IMR-90 (cell line): ENCODE measurements around the gene GPC6. TPM values are rescaled to one million over a fixed set of nuclear protein-coding genes. Genes with fewer than 3 reads are reported as not detected.

Experiments
- ATAC-seq: fragments of 200-7000 bp; cut with Tn5 transposase; 2 replicates; pipeline ENCODE4 v1.9.1; 2020; ENCODE audit warnings: low read depth, mild to moderate bottlenecking, moderate library complexity
- BruUV-seq: library from RNA; stranded (reverse); fragments of 400-500 nt; replicated peaks from 2 replicates; lab custom pipeline; 2021; lab: Mats Ljungman, UMichigan
- CTCF ChIA-PET: fragments of 300-600 bp; formaldehyde crosslinking; extraction: SDS; loops from one replicate; lab custom pipeline; 2021; ENCODE audit warnings: antibody characterized with exemption; lab: Yijun Ruan, JAX
- POLR2A ChIA-PET: fragments of 300-600 bp; sonication (Branson Sonifier 250); formaldehyde crosslinking; loops from one replicate; lab custom pipeline; 2022; ENCODE audit warnings: antibody characterized with exemption; ENCODE audit not compliant: unreplicated experiment; lab: Charles Lee
- DNase-seq: peaks from one replicate; pipeline ENCODE4 v3.0.0; 2013
- H2AFZ ChIP-seq: replicated peaks from 2 replicates; pipeline ENCODE3; 2013; ENCODE audit warnings: low read length, mild to moderate bottlenecking; ENCODE audit not compliant: poor library complexity
- H2AK5ac ChIP-seq: 2 replicates; pipeline ENCODE4 v1.6.1; 2013; ENCODE audit warnings: low read depth, low read length, inconsistent platforms
- H2AK9ac ChIP-seq: replicated peaks from 2 replicates; pipeline ENCODE3; 2013; ENCODE audit warnings: mild to moderate bottlenecking, low read depth, low read length, moderate library complexity; ENCODE audit not compliant: poor library complexity
- H2BK120ac ChIP-seq: 2 replicates; pipeline ENCODE4 v1.6.1; 2013; ENCODE audit warnings: low read depth, low read length, inconsistent platforms
- H2BK15ac ChIP-seq: 3 replicates; pipeline ENCODE4 v1.6.1; 2013; ENCODE audit warnings: low read depth, low read length, inconsistent platforms
- H2BK20ac ChIP-seq: 2 replicates; pipeline ENCODE4 v1.6.1; 2013; ENCODE audit warnings: low read depth, mild to moderate bottlenecking, inconsistent platforms, low read length, moderate library complexity
- H2BK5ac ChIP-seq: 2 replicates; pipeline ENCODE4 v1.6.1; 2013; ENCODE audit warnings: mild to moderate bottlenecking, low read depth, low read length, inconsistent platforms; ENCODE audit not compliant: poor library complexity, severe bottlenecking
- H3K14ac ChIP-seq: replicated peaks from 2 replicates; pipeline ENCODE4 v1.6.1; 2013; ENCODE audit warnings: low read depth, low read length, inconsistent platforms
- H3K18ac ChIP-seq: 2 replicates; pipeline ENCODE4 v1.6.1; 2013; ENCODE audit warnings: low read depth, low read length, control low read depth
- H3K23ac ChIP-seq: 2 replicates; pipeline ENCODE4 v1.6.1; 2013; ENCODE audit warnings: low read depth, low read length, inconsistent platforms
- H3K27ac ChIP-seq: 2 replicates; pipeline ENCODE4 v1.5.1; 2013; ENCODE audit warnings: mild to moderate bottlenecking, control low read depth, low read length; ENCODE audit not compliant: insufficient read depth
- H3K27me3 ChIP-seq: 2 replicates; pipeline ENCODE4 v1.6.1; 2013; ENCODE audit warnings: low read length; ENCODE audit not compliant: control insufficient read depth, insufficient read depth
- H3K36me3 ChIP-seq: 2 replicates; pipeline ENCODE4 v1.6.1; 2013; ENCODE audit warnings: low read length, mixed read lengths; ENCODE audit not compliant: control insufficient read depth, insufficient read depth
- H3K4ac ChIP-seq: 2 replicates; pipeline ENCODE4 v1.6.1; 2013; ENCODE audit warnings: low read depth, low read length, inconsistent platforms
- H3K4me1 ChIP-seq: 2 replicates; pipeline ENCODE4 v1.6.1; 2013; ENCODE audit warnings: low read length, mixed read lengths; ENCODE audit not compliant: control insufficient read depth, insufficient read depth
- H3K4me2 ChIP-seq: 2 replicates; pipeline ENCODE4 v1.6.1; 2013; ENCODE audit warnings: low read depth, mild to moderate bottlenecking, control low read depth, low read length, moderate library complexity
- H3K4me3 ChIP-seq: 2 replicates; pipeline ENCODE4 v1.5.1; 2013; ENCODE audit warnings: low read depth, mild to moderate bottlenecking, control low read depth, low read length, moderate library complexity; ENCODE audit not compliant: insufficient read depth
- H3K56ac ChIP-seq: 2 replicates; pipeline ENCODE4 v1.6.1; 2013; ENCODE audit warnings: low read length, inconsistent platforms; ENCODE audit not compliant: insufficient read depth; ENCODE audit errors: extremely low read depth
- H3K79me1 ChIP-seq, 2 experiments: 2 replicates each; pipeline ENCODE4 v1.6.1; 2013; ENCODE audit warnings: low read length in 2 of 2, inconsistent platforms in 1 of 2, low read depth in 1 of 2
- H3K9ac ChIP-seq: 2 replicates; pipeline ENCODE4 v1.6.1; 2013; ENCODE audit warnings: low read depth, low read length, control low read depth
- H3K9me1 ChIP-seq: 2 replicates; pipeline ENCODE4 v1.6.1; 2013; ENCODE audit warnings: low read length, inconsistent platforms; ENCODE audit not compliant: insufficient read depth
- H3K9me3 ChIP-seq: 2 replicates; pipeline ENCODE4 v1.6.1; 2013; ENCODE audit warnings: low read length; ENCODE audit not compliant: control insufficient read depth, insufficient read depth
- H4K20me1 ChIP-seq: 2 replicates; pipeline ENCODE4 v1.6.1; 2013; ENCODE audit warnings: low read length, inconsistent platforms; ENCODE audit not compliant: insufficient read depth
- H4K5ac ChIP-seq: 2 replicates; pipeline ENCODE4 v1.6.1; 2013; ENCODE audit warnings: mild to moderate bottlenecking, low read depth, low read length, control low read depth
- H4K8ac ChIP-seq, 2 experiments: 2 replicates each; pipeline ENCODE4 v1.6.1; 2013; ENCODE audit warnings: low read depth in 2 of 2, low read length in 2 of 2, control low read depth in 1 of 2, inconsistent platforms in 1 of 2
- H4K91ac ChIP-seq: 2 replicates; pipeline ENCODE4 v1.6.1; 2013; ENCODE audit warnings: low read depth, low read length, inconsistent platforms; ENCODE audit not compliant: insufficient read depth
- BHLHE40 ChIP-seq: fragments of 150-350 bp; IDR thresholded peaks from 2 replicates; pipeline ENCODE4 v1.6.1; 2016; ENCODE audit warnings: mild to moderate bottlenecking, low read depth, low read length
- CEBPB ChIP-seq: IDR thresholded peaks from 2 replicates; pipeline ENCODE4 v1.6.1; 2012; ENCODE audit warnings: low read depth, low read length, improper control_type of control experiment
- CHD1 ChIP-seq: IDR thresholded peaks from 2 replicates; pipeline ENCODE4 v1.6.1; 2012; ENCODE audit warnings: low read depth, low read length, improper control_type of control experiment
- CTCF ChIP-seq: conservative IDR thresholded peaks from 2 replicates; pipeline ENCODE4 v1.5.1; 2012; ENCODE audit warnings: mild to moderate bottlenecking, low read depth, low read length, improper control_type of control experiment
- ELK1 ChIP-seq: fragments of 150-350 bp; IDR thresholded peaks from 2 replicates; pipeline ENCODE4 v1.6.1; 2016; ENCODE audit warnings: low read depth, mild to moderate bottlenecking, low read length, moderate library complexity, borderline replicate concordance
- FOS ChIP-seq: fragments of 150-350 bp; IDR thresholded peaks from 2 replicates; pipeline ENCODE4 v1.6.1; 2016; ENCODE audit warnings: low read depth, low read length
- MAFK ChIP-seq: IDR thresholded peaks from 2 replicates; pipeline ENCODE4 v1.6.1; 2012; ENCODE audit warnings: low read depth, low read length, improper control_type of control experiment
- MAZ ChIP-seq: IDR thresholded peaks from 2 replicates; pipeline ENCODE4 v1.6.1; 2012; ENCODE audit warnings: low read depth, mild to moderate bottlenecking, low read length, improper control_type of control experiment, moderate library complexity, borderline replicate concordance
- MXI1 ChIP-seq: IDR thresholded peaks from 2 replicates; pipeline ENCODE4 v1.6.1; 2012; ENCODE audit warnings: low read depth, mild to moderate bottlenecking, low read length, moderate library complexity, borderline replicate concordance
- NFE2L2 ChIP-seq: fragments of 150-350 bp; IDR thresholded peaks from 2 replicates; pipeline ENCODE4 v1.6.1; 2016; ENCODE audit warnings: low read depth, mild to moderate bottlenecking, low read length
- POLR2A ChIP-seq: IDR thresholded peaks from 2 replicates; pipeline ENCODE4 v1.6.1; 2012; ENCODE audit warnings: mild to moderate bottlenecking, low read depth, low read length
- RAD21 ChIP-seq: IDR thresholded peaks from 2 replicates; pipeline ENCODE4 v1.6.1; 2012; ENCODE audit warnings: low read length, improper control_type of control experiment
- RCOR1 ChIP-seq: IDR thresholded peaks from 2 replicates; pipeline ENCODE4 v1.6.1; 2012; ENCODE audit warnings: mild to moderate bottlenecking, low read length, improper control_type of control experiment; ENCODE audit not compliant: insufficient replicate concordance
- RFX5 ChIP-seq: IDR thresholded peaks from 2 replicates; pipeline ENCODE4 v1.8.0; 2012; ENCODE audit warnings: low read depth, mild to moderate bottlenecking, low read length, moderate library complexity
- SMC3 ChIP-seq: fragments of 150-350 bp; IDR thresholded peaks from 2 replicates; pipeline ENCODE4 v1.6.1; 2016; ENCODE audit warnings: low read depth, mild to moderate bottlenecking, antibody characterized with exemption, low read length, moderate library complexity
- WGBS, 2 experiments: methylation state at CpG; one replicate each; pipeline versions ENCODE4 v1.1.5 to v1.1.7; 2013; ENCODE audit warnings: missing lambda C conversion rate in 2 of 2; ENCODE audit not compliant: insufficient read length in 1 of 2; ENCODE audit errors: extremely low coverage in 2 of 2; 5-methylcytosine and 5-hydroxymethylcytosine counted together
- dilution Hi-C: fragments of 300-500 bp; cut with HindIII; formaldehyde crosslinking; loops from one replicate; pipeline ENCODE4 v1.14.3; 2018; ENCODE audit warnings: low sequenced_read_pairs; ENCODE audit not compliant: unreplicated experiment
- in situ Hi-C: fragments of 300-500 bp; cut with MboI; formaldehyde crosslinking; loops from 3 replicates; pipeline ENCODE4 v1.14.3; 2019; ENCODE audit warnings: low sequenced_read_pairs, inconsistent platforms, mixed read lengths
- intact Hi-C: fragments of 100-400 bp; cut with micrococcal nuclease; formaldehyde crosslinking; loops from 2 replicates; pipeline ENCODE4 v1.10.0; 2022
- polyA plus RNA-seq, 3 experiments: library from polyadenylated mRNA; depleted of rRNA; stranded (reverse); fragments of >200 nt; gene quantifications; 2 replicates each; pipeline ENCODE4 v1.2.3, GENCODE V29; 2012; ENCODE audit warnings: low replicate concordance in 1 of 3
- total RNA-seq: library from RNA; depleted of rRNA; stranded (reverse); fragments of >200 nt; gene quantifications from 2 replicates; pipeline ENCODE4 v1.2.3, GENCODE V29; 2012
- TF ChIP-seq, protein P1 (sequence below): fragments of 150-350 bp; IDR thresholded peaks from 2 replicates; pipeline ENCODE4 v1.6.1; 2017; ENCODE audit warnings: mild to moderate bottlenecking, antibody characterized with exemption, low read length, low read depth

GPC6 gene
- total and polyA plus RNA-seq, 2 of the 4 experiments (the other 2 are of a cell fraction) = 14.9 to 39.4 TPM

DNA sequence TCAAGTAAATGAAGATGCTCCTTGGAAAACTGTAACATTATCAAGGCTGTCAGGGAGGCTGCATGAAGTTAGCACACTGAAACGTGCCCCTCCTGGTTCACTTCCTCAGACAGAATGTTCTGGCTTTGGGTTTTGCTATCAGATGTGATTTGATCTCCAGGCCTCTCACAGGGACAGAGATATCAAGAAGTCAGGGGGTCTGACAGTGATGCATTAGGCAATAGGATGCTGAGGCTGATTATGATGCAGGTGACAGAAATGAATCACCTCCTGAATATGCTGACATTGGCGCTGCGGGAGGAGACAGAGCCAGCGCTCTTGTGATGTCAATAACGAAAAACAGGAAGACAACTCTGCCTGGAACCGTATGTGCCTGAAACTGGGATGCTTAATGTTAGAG lies 974.4 kb downstream of the GPC6 start:
- Histone ChIP-seq H2AFZ (no peak overlapping the region), H3K9ac (no peak overlapping the region), H3K36me3 (no peaks in the 10 kb centered on the region), H3K9me3 (no peaks in the 10 kb centered on the region), H3K9me1 (no peaks in the 10 kb centered on the region), H3K79me1 (no peaks in the 10 kb centered on the region), H3K4me1 (no peaks in the 10 kb centered on the region; the same call in 1 of the 2 replicates), H3K27ac (no peak overlapping the region), H2BK15ac (no peak overlapping the region), H3K14ac (no peak overlapping the region), H2BK5ac (no peak overlapping the region), H4K20me1 (no peaks in the 10 kb centered on the region), H3K4me2 (no peak overlapping the region), H4K91ac (no peak overlapping the region), H2AK5ac (no peak overlapping the region), H3K27me3 (no peaks in the 10 kb centered on the region), H3K18ac (no peak overlapping the region), H4K5ac (no peak overlapping the region), H2AK9ac (no peak overlapping the region), H3K4ac (no peak overlapping the region), H3K23ac (no peak overlapping the region), H2BK120ac (no peak overlapping the region), H4K8ac (no peak overlapping the region), H2BK20ac (no peak overlapping the region), H3K56ac (no peak overlapping the region), H3K4me3 (no peak overlapping the region)
- CTCF ChIA-PET = no interaction called here
- BruUV-seq = no TSS peak
- intact Hi-C loops (loop anchor here (10.0 kb wide), 1 partner anchor 134 kb away; no protein-coding TSS in a partner anchor), in situ Hi-C loops (no loop called here), dilution Hi-C loops (no loop called here)
- DNase-seq (no peak), ATAC-seq (no peak)
- POLR2A ChIA-PET = no interaction called here
- TF ChIP-seq MXI1 = no peak
- no peak for TF ChIP-seq MAFK
- no peak for TF ChIP-seq ELK1
- TF ChIP-seq POLR2A = no peak
- no peak for TF ChIP-seq CEBPB
- TF ChIP-seq RCOR1 = no peak
- TF ChIP-seq BHLHE40 = no peak
- TF ChIP-seq SMC3 = no peak
- TF ChIP-seq CHD1 = no peak
- TF ChIP-seq, protein P1, sequence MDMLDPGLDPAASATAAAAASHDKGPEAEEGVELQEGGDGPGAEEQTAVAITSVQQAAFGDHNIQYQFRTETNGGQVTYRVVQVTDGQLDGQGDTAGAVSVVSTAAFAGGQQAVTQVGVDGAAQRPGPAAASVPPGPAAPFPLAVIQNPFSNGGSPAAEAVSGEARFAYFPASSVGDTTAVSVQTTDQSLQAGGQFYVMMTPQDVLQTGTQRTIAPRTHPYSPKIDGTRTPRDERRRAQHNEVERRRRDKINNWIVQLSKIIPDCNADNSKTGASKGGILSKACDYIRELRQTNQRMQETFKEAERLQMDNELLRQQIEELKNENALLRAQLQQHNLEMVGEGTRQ = no peak
- no peak for TF ChIP-seq CTCF
- TF ChIP-seq FOS = no peak
- no peak for TF ChIP-seq RAD21
- TF ChIP-seq NFE2L2 = no peak
- TF ChIP-seq MAZ = no peak
- no peak for TF ChIP-seq RFX5
- no CpG with 5 or more reads among the region's 6 CpGs for WGBS, 2 experiments
